GDM1 (cell line): ENCODE measurements around the gene CNGA2.

Experiments used
- DNase-seq: peaks from one replicate; lab custom pipeline; 2025; lab: John Stamatoyannopoulos, UW

The CNGA2 gene

GRCh38 chrX:151711787-151712186, 22.8 kb upstream of the CNGA2 start:
- DNase-seq: no peak

GRCh38 chrX:151712253-151712652, 22.3 kb upstream of the CNGA2 start:
- DNase-seq: no peak

GRCh38 chrX:151713849-151714248, 20.7 kb upstream of the CNGA2 start:
- no peak for DNase-seq

- DNase-seq: no peak
Measured at GRCh38 chrX:151714362-151714761, 20.2 kb upstream of the CNGA2 start.

- no peak for DNase-seq
Measured at GRCh38 chrX:151715752-151716151, 18.8 kb upstream of the CNGA2 start, which contains the start of gene FATE1. FATE1 (plus strand) TSS chrX:151716035; CDS start chrX:151716120, 85 bp downstream.

- no peak for DNase-seq
Measured at GRCh38 chrX:151722241-151722846, 12.2 kb upstream of the CNGA2 start.

GRCh38 chrX:151723156-151723760, 11.3 kb upstream of the CNGA2 start:
- no peak for DNase-seq

- no peak for DNase-seq
Measured at GRCh38 chrX:151724563-151725337, 9.8 kb upstream of the CNGA2 start.

GRCh38 chrX:151725338-151725614, 9.3 kb upstream of the CNGA2 start:
- DNase-seq: no peak

- DNase-seq: no peak
Measured at GRCh38 chrX:151726751-151727150, 7.8 kb upstream of the CNGA2 start.

GRCh38 chrX:151727346-151727745, 7.2 kb upstream of the CNGA2 start:
- DNase-seq: no peak

GRCh38 chrX:151729056-151729725, 5.4 kb upstream of the CNGA2 start:
- DNase-seq: no peak

GRCh38 chrX:151735219-151735618, 673 bp downstream of the CNGA2 start:
- DNase-seq: no peak

- DNase-seq: no peak
Measured at GRCh38 chrX:151736685-151737084, 2.1 kb downstream of the CNGA2 start.

GRCh38 chrX:151737494-151737893, 2.9 kb downstream of the CNGA2 start:
- no peak for DNase-seq

GRCh38 chrX:151738751-151739150, 4.2 kb downstream of the CNGA2 start:
- DNase-seq: no peak

- DNase-seq: no peak
Measured at GRCh38 chrX:151741606-151742005, 7.1 kb downstream of the CNGA2 start.

- no peak for DNase-seq
Measured at GRCh38 chrX:151742311-151742710, 7.8 kb downstream of the CNGA2 start.

- DNase-seq: no peak
Measured at GRCh38 chrX:151743651-151744470, 9.3 kb downstream of the CNGA2 start.

GRCh38 chrX:151745651-151746050, 11.1 kb downstream of the CNGA2 start:
- no peak for DNase-seq

GRCh38 chrX:151746502-151746901, 12.0 kb downstream of the CNGA2 start:
- no peak for DNase-seq

- no peak for DNase-seq
Measured at GRCh38 chrX:151750511-151750910, 16.0 kb downstream of the CNGA2 start.
